IMR-90 (cell line): ENCODE data around the gene DCDC2. TPM values are rescaled to one million over a fixed set of nuclear protein-coding genes. Genes with fewer than 3 reads are reported as not detected.

Source experiments
- ATAC-seq: fragments of 200-7000 bp; cut with Tn5 transposase; 2 replicates; pipeline ENCODE4 v1.9.1; 2020; ENCODE audit warnings: low read depth, mild to moderate bottlenecking, moderate library complexity
- BruUV-seq: library from RNA; stranded (reverse); fragments of 400-500 nt; replicated peaks from 2 replicates; lab custom pipeline; 2021; lab: Mats Ljungman, UMichigan
- CTCF ChIA-PET: fragments of 300-600 bp; formaldehyde crosslinking; extraction: SDS; loops from one replicate; lab custom pipeline; 2021; ENCODE audit warnings: antibody characterized with exemption; lab: Yijun Ruan, JAX
- POLR2A ChIA-PET: fragments of 300-600 bp; sonication (Branson Sonifier 250); formaldehyde crosslinking; loops from one replicate; lab custom pipeline; 2022; ENCODE audit warnings: antibody characterized with exemption; ENCODE audit not compliant: unreplicated experiment; lab: Charles Lee
- DNase-seq: peaks from one replicate; pipeline ENCODE4 v3.0.0; 2013
- H2AFZ ChIP-seq: replicated peaks from 2 replicates; pipeline ENCODE3; 2013; ENCODE audit warnings: low read length, mild to moderate bottlenecking; ENCODE audit not compliant: poor library complexity
- H2AK5ac ChIP-seq: 2 replicates; pipeline ENCODE4 v1.6.1; 2013; ENCODE audit warnings: low read depth, low read length, inconsistent platforms
- H2AK9ac ChIP-seq: replicated peaks from 2 replicates; pipeline ENCODE3; 2013; ENCODE audit warnings: mild to moderate bottlenecking, low read depth, low read length, moderate library complexity; ENCODE audit not compliant: poor library complexity
- H2BK120ac ChIP-seq: 2 replicates; pipeline ENCODE4 v1.6.1; 2013; ENCODE audit warnings: low read depth, low read length, inconsistent platforms
- H2BK15ac ChIP-seq: 3 replicates; pipeline ENCODE4 v1.6.1; 2013; ENCODE audit warnings: low read depth, low read length, inconsistent platforms
- H2BK20ac ChIP-seq: 2 replicates; pipeline ENCODE4 v1.6.1; 2013; ENCODE audit warnings: low read depth, mild to moderate bottlenecking, inconsistent platforms, low read length, moderate library complexity
- H2BK5ac ChIP-seq: 2 replicates; pipeline ENCODE4 v1.6.1; 2013; ENCODE audit warnings: mild to moderate bottlenecking, low read depth, low read length, inconsistent platforms; ENCODE audit not compliant: poor library complexity, severe bottlenecking
- H3K14ac ChIP-seq: replicated peaks from 2 replicates; pipeline ENCODE4 v1.6.1; 2013; ENCODE audit warnings: low read depth, low read length, inconsistent platforms
- H3K18ac ChIP-seq: 2 replicates; pipeline ENCODE4 v1.6.1; 2013; ENCODE audit warnings: low read depth, low read length, control low read depth
- H3K23ac ChIP-seq: 2 replicates; pipeline ENCODE4 v1.6.1; 2013; ENCODE audit warnings: low read depth, low read length, inconsistent platforms
- H3K27ac ChIP-seq: 2 replicates; pipeline ENCODE4 v1.5.1; 2013; ENCODE audit warnings: mild to moderate bottlenecking, control low read depth, low read length; ENCODE audit not compliant: insufficient read depth
- H3K27me3 ChIP-seq: 2 replicates; pipeline ENCODE4 v1.6.1; 2013; ENCODE audit warnings: low read length; ENCODE audit not compliant: control insufficient read depth, insufficient read depth
- H3K36me3 ChIP-seq: 2 replicates; pipeline ENCODE4 v1.6.1; 2013; ENCODE audit warnings: low read length, mixed read lengths; ENCODE audit not compliant: control insufficient read depth, insufficient read depth
- H3K4ac ChIP-seq: 2 replicates; pipeline ENCODE4 v1.6.1; 2013; ENCODE audit warnings: low read depth, low read length, inconsistent platforms
- H3K4me1 ChIP-seq: 2 replicates; pipeline ENCODE4 v1.6.1; 2013; ENCODE audit warnings: low read length, mixed read lengths; ENCODE audit not compliant: control insufficient read depth, insufficient read depth
- H3K4me2 ChIP-seq: 2 replicates; pipeline ENCODE4 v1.6.1; 2013; ENCODE audit warnings: low read depth, mild to moderate bottlenecking, control low read depth, low read length, moderate library complexity
- H3K4me3 ChIP-seq: 2 replicates; pipeline ENCODE4 v1.5.1; 2013; ENCODE audit warnings: low read depth, mild to moderate bottlenecking, control low read depth, low read length, moderate library complexity; ENCODE audit not compliant: insufficient read depth
- H3K56ac ChIP-seq: 2 replicates; pipeline ENCODE4 v1.6.1; 2013; ENCODE audit warnings: low read length, inconsistent platforms; ENCODE audit not compliant: insufficient read depth; ENCODE audit errors: extremely low read depth
- H3K79me1 ChIP-seq, 2 experiments: 2 replicates each; pipeline ENCODE4 v1.6.1; 2013; ENCODE audit warnings: low read length in 2 of 2, inconsistent platforms in 1 of 2, low read depth in 1 of 2
- H3K9ac ChIP-seq: 2 replicates; pipeline ENCODE4 v1.6.1; 2013; ENCODE audit warnings: low read depth, low read length, control low read depth
- H3K9me1 ChIP-seq: 2 replicates; pipeline ENCODE4 v1.6.1; 2013; ENCODE audit warnings: low read length, inconsistent platforms; ENCODE audit not compliant: insufficient read depth
- H3K9me3 ChIP-seq: 2 replicates; pipeline ENCODE4 v1.6.1; 2013; ENCODE audit warnings: low read length; ENCODE audit not compliant: control insufficient read depth, insufficient read depth
- H4K20me1 ChIP-seq: 2 replicates; pipeline ENCODE4 v1.6.1; 2013; ENCODE audit warnings: low read length, inconsistent platforms; ENCODE audit not compliant: insufficient read depth
- H4K5ac ChIP-seq: 2 replicates; pipeline ENCODE4 v1.6.1; 2013; ENCODE audit warnings: mild to moderate bottlenecking, low read depth, low read length, control low read depth
- H4K8ac ChIP-seq, 2 experiments: 2 replicates each; pipeline ENCODE4 v1.6.1; 2013; ENCODE audit warnings: low read depth in 2 of 2, low read length in 2 of 2, control low read depth in 1 of 2, inconsistent platforms in 1 of 2
- H4K91ac ChIP-seq: 2 replicates; pipeline ENCODE4 v1.6.1; 2013; ENCODE audit warnings: low read depth, low read length, inconsistent platforms; ENCODE audit not compliant: insufficient read depth
- BHLHE40 ChIP-seq: fragments of 150-350 bp; IDR thresholded peaks from 2 replicates; pipeline ENCODE4 v1.6.1; 2016; ENCODE audit warnings: mild to moderate bottlenecking, low read depth, low read length
- MAFK ChIP-seq: IDR thresholded peaks from 2 replicates; pipeline ENCODE4 v1.6.1; 2012; ENCODE audit warnings: low read depth, low read length, improper control_type of control experiment
- USF2 ChIP-seq: fragments of 150-350 bp; IDR thresholded peaks from 2 replicates; pipeline ENCODE4 v1.6.1; 2017; ENCODE audit warnings: mild to moderate bottlenecking, antibody characterized with exemption, low read length, low read depth
- WGBS, 2 experiments: methylation state at CpG; one replicate each; pipeline versions ENCODE4 v1.1.5 to v1.1.7; 2013; ENCODE audit warnings: missing lambda C conversion rate in 2 of 2; ENCODE audit not compliant: insufficient read length in 1 of 2; ENCODE audit errors: extremely low coverage in 2 of 2; 5-methylcytosine and 5-hydroxymethylcytosine counted together
- dilution Hi-C: fragments of 300-500 bp; cut with HindIII; formaldehyde crosslinking; loops from one replicate; pipeline ENCODE4 v1.14.3; 2018; ENCODE audit warnings: low sequenced_read_pairs; ENCODE audit not compliant: unreplicated experiment
- in situ Hi-C: fragments of 300-500 bp; cut with MboI; formaldehyde crosslinking; loops from 3 replicates; pipeline ENCODE4 v1.14.3; 2019; ENCODE audit warnings: low sequenced_read_pairs, inconsistent platforms, mixed read lengths
- intact Hi-C: fragments of 100-400 bp; cut with micrococcal nuclease; formaldehyde crosslinking; loops from 2 replicates; pipeline ENCODE4 v1.10.0; 2022
- polyA plus RNA-seq, 3 experiments: library from polyadenylated mRNA; depleted of rRNA; stranded (reverse); fragments of >200 nt; gene quantifications; 2 replicates each; pipeline ENCODE4 v1.2.3, GENCODE V29; 2012; ENCODE audit warnings: low replicate concordance in 1 of 3
- total RNA-seq: library from RNA; depleted of rRNA; stranded (reverse); fragments of >200 nt; gene quantifications from 2 replicates; pipeline ENCODE4 v1.2.3, GENCODE V29; 2012

DCDC2 gene
- total and polyA plus RNA-seq, 2 of the 4 experiments (the other 2 are of a cell fraction), result not detected

GRCh38 chr6:24152014-24152413, 205.8 kb downstream of the DCDC2 start:
- CTCF ChIA-PET, result no interaction called here
- no peak overlapping the region for H4K8ac ChIP-seq
- no peak overlapping the region for H4K91ac ChIP-seq
- no peak for DNase-seq
- no peak overlapping the region for H2AK9ac ChIP-seq
- no peak overlapping the region for H3K14ac ChIP-seq
- no peak for ATAC-seq
- H2BK5ac ChIP-seq, result no peak overlapping the region
- WGBS, 2 experiments, result no CpG with 5 or more reads among the region's 1 CpG
- H3K9ac ChIP-seq, result no peak overlapping the region
- H2BK120ac ChIP-seq, result no peak overlapping the region
- intact Hi-C loops, result no loop called here
- H3K4me3 ChIP-seq, result no peak overlapping the region
- H3K9me3 ChIP-seq, result peaks cover 12% of the 10 kb centered on the region; the same call in 1 of the 2 replicates
- H2AFZ ChIP-seq, result no peak overlapping the region
- no peak overlapping the region for H3K4me2 ChIP-seq
- H3K27me3 ChIP-seq, result no peaks in the 10 kb centered on the region
- no peak overlapping the region for H3K18ac ChIP-seq
- POLR2A ChIA-PET, result no interaction called here
- H2BK20ac ChIP-seq, result no peak overlapping the region
- no peaks in the 10 kb centered on the region for H4K20me1 ChIP-seq
- H4K5ac ChIP-seq, result no peak overlapping the region
- H3K4me1 ChIP-seq, result no peaks in the 10 kb centered on the region
- no TSS peak for BruUV-seq
- no peak overlapping the region for H3K4ac ChIP-seq
- no peaks in the 10 kb centered on the region for H3K36me3 ChIP-seq
- no peak overlapping the region for H3K23ac ChIP-seq
- no peak overlapping the region for H3K56ac ChIP-seq
- in situ Hi-C loops, result no loop called here
- dilution Hi-C loops, result no loop called here
- H3K79me1 ChIP-seq, result no peaks in the 10 kb centered on the region
- no peak for TF ChIP-seq USF2
- TF ChIP-seq MAFK, result no peak
- no peak for TF ChIP-seq BHLHE40
- H3K27ac ChIP-seq, result no peak overlapping the region
- H2BK15ac ChIP-seq, result no peak overlapping the region
- H3K9me1 ChIP-seq, result no peaks in the 10 kb centered on the region
- H2AK5ac ChIP-seq, result no peak overlapping the region
